HEK293T (cell line): Measurements from ENCODE around the gene WDR18.
"Not testable (repeated sequence)": the region's sequence is repeated elsewhere in the genome, so short reads cannot be mapped to it uniquely, and the experiment has no call there.

Experiments
- CTCF ChIA-PET: fragments of 350-600 bp; formaldehyde crosslinking; extraction: SDS; loops from one replicate; lab custom pipeline; 2021; ENCODE audit warnings: antibody characterized with exemption, inconsistent platforms; lab: Yijun Ruan, JAX
- POLR2A ChIA-PET: fragments of 350-600 bp; formaldehyde crosslinking; extraction: SDS; loops from one replicate; lab custom pipeline; 2020; ENCODE audit warnings: antibody characterized with exemption, inconsistent platforms; lab: Yijun Ruan, JAX
- DNase-seq: peaks from one replicate; pipeline ENCODE4 v3.0.0; 2012; ENCODE audit warnings: mixed read lengths; ENCODE audit errors: extremely low spot score
- ARNT ChIP-seq: fragments of 450-650 bp; IDR thresholded peaks from 2 replicates; pipeline ENCODE4 v1.6.1; 2017; ENCODE audit warnings: mild to moderate bottlenecking
- BHLHE40 ChIP-seq: fragments of 450-650 bp; IDR thresholded peaks from 2 replicates; pipeline ENCODE4 v1.6.1; 2016; ENCODE audit warnings: mild to moderate bottlenecking, moderate library complexity, borderline replicate concordance
- CTBP1 ChIP-seq: fragments of 450-650 bp; IDR thresholded peaks from 2 replicates; pipeline ENCODE4 v1.6.1; 2016; ENCODE audit warnings: borderline replicate concordance
- ELF4 ChIP-seq: fragments of 450-650 bp; IDR thresholded peaks from 2 replicates; pipeline ENCODE4 v1.6.1; 2017; ENCODE audit warnings: antibody characterized with exemption
- FOXA1 ChIP-seq: fragments of 450-650 bp; IDR thresholded peaks from 2 replicates; pipeline ENCODE4 v1.6.1; 2016; ENCODE audit warnings: mild to moderate bottlenecking
- FOXK2 ChIP-seq: fragments of 450-650 bp; IDR thresholded peaks from 2 replicates; pipeline ENCODE4 v1.6.1; 2016; ENCODE audit warnings: mild to moderate bottlenecking
- FOXM1 ChIP-seq: fragments of 450-650 bp; IDR thresholded peaks from 2 replicates; pipeline ENCODE4 v1.6.1; 2017; ENCODE audit warnings: mild to moderate bottlenecking, borderline replicate concordance
- HDGF ChIP-seq: fragments of 450-650 bp; IDR thresholded peaks from 2 replicates; pipeline ENCODE4 v1.6.1; 2017; ENCODE audit warnings: antibody characterized with exemption, borderline replicate concordance
- L3MBTL2 ChIP-seq: fragments of 450-650 bp; conservative IDR thresholded peaks from 2 replicates; pipeline ENCODE4 v1.6.1; 2016; ENCODE audit warnings: mild to moderate bottlenecking
- LEF1 ChIP-seq: fragments of 450-650 bp; IDR thresholded peaks from 2 replicates; pipeline ENCODE4 v1.6.1; 2017; ENCODE audit warnings: mild to moderate bottlenecking, borderline replicate concordance
- NFRKB ChIP-seq: fragments of 450-650 bp; IDR thresholded peaks from 2 replicates; pipeline ENCODE4 v1.6.1; 2016; ENCODE audit warnings: mild to moderate bottlenecking, moderate library complexity
- SP1 ChIP-seq: fragments of 450-650 bp; IDR thresholded peaks from 2 replicates; pipeline ENCODE4 v1.6.1; 2017
- SUZ12 ChIP-seq: fragments of 450-650 bp; IDR thresholded peaks from 2 replicates; pipeline ENCODE4 v1.6.1; 2016; ENCODE audit warnings: mild to moderate bottlenecking
- TARDBP ChIP-seq: fragments of 450-650 bp; IDR thresholded peaks from 2 replicates; pipeline ENCODE4 v1.6.1; 2016
- ZNF384 ChIP-seq: fragments of 450-650 bp; IDR thresholded peaks from 2 replicates; pipeline ENCODE4 v1.6.1; 2016
- TF ChIP-seq, protein P1 (sequence below): fragments of 450-650 bp; IDR thresholded peaks from 2 replicates; pipeline ENCODE4 v1.6.1; 2016

WDR18 gene

DNA sequence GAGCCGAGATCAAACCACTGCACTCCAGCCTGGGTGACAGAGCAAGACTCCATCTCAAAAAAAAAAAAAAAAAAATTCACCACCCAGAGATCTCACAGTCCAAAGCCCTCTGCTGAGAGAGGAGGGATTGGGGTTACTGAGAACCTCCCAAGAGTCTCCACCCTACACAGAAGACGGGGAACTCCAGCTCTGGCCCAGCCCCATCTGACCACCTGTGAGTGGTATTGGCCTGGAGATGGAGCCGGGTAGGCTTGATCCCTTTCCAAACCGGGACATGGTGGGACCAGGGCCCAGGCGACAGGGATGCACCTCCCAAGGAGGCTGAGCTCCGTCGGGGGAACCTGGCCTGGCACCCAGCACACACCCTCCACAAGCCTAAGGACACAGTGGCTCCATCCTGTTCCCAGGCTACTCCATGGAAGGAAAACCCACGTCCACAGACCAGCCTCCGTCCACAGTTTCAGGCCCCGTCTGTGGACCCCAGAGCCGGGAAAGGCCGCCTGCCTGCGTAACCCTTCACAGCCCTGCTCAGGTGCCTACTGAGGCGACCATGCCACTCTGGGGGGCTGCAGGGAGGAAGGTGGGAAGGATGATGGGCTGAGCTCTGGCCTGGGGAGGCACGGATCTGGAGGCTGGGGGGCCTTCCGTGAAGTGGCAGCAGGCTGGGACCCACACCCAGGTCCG is 34.9 kb downstream of the WDR18 start:
- TF ChIP-seq FOXM1 (no peak), ARNT (no peak), SP1 (no peak), ELF4 (no peak), CTBP1 (no peak), TARDBP (no peak), SUZ12 (no peak), L3MBTL2 (no peak), ZNF384 (no peak)
- DNase-seq = no peak
- POLR2A ChIA-PET = interaction anchor here (1.2 to 4.3 kb wide), 3 partner anchors 10 to 250 kb away, joined by 3 to 16 read pairs (median 3); partner anchors contain the start of gene CIRBP
- CTCF ChIA-PET = no interaction called here

DNA sequence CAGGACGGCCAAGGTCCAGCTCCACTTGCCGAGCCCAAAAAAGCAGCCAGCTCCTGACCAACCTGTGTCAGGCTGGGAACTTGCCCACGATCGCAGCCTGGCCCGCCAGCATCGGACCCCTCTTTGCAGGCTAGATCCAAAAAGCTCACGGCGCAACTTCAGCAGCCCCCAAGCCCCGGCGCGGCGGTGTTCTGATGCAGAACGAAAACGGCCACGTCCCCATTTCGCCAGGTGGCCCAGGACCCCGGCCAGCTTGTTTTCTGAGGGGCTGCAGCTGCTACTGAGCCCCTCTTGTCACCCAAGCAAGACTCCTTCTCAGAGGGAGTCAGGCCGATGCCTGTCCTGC is 35.4 kb downstream of the WDR18 start:
- CTCF ChIA-PET = no interaction called here
- TF ChIP-seq NFRKB = no peak
- TF ChIP-seq L3MBTL2 = no peak
- no peak for TF ChIP-seq BHLHE40
- TF ChIP-seq FOXA1 = no peak
- no peak for DNase-seq
- POLR2A ChIA-PET = interaction anchor here (1.2 to 4.3 kb wide), 2 partner anchors 12 to 250 kb away, joined by 3 to 16 read pairs; partner anchors contain the start of gene CIRBP

DNA sequence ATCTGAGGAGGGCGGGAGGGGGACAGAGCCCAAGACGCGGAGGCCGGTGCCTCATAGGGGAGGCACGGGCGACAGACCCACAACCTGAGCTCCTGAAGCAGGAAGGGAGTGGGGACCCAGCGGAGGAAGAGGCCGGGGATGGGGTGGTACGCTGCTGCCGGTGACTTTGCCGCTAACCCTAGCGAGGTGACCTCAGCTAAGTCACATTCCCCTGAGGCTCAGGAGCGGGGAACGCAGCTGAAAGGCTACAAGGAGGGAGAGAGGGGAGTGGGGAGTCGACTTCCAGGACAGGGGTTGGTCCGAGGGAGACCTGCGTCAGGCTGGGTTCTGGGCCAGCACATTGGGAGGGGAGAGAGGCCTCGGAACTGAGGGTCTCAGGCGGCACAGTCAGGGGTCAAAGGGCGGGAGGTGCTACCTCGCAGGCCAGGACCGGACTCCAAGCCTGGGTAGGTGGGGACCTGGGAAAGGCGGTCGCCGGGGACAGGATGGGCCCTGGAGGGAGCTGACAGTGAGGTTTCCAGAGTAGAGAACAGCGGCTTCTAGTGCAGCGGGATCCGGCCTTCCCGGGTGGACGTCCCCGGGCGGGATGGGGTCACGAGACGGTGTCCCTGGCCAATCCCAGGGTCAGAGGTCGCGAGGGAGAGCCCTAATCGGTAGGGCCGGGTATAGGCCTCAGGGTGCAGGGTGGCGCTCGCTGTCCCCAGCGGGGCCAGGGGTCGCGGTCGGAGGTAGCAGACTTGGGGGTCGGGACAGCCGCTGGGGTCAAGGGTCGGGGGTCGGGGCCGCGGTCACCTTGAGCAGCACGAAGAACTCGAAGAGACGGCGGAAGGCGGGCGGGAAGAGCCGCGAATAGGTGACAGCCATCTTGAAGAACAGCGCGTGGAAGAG is 36.1 kb downstream of the WDR18 start:
- DNase-seq = no peak
- ChIA-PET CTCF (no interaction called here), POLR2A (interaction anchor here (1.2 to 4.3 kb wide), 2 partner anchors 13 to 249 kb away, joined by 3 to 16 read pairs; partner anchors contain the start of gene CIRBP)
- no peak for TF ChIP-seq L3MBTL2
- no peak for TF ChIP-seq BHLHE40
- TF ChIP-seq ZNF384 = no peak
- TF ChIP-seq SUZ12 = no peak
- no peak for TF ChIP-seq HDGF
- TF ChIP-seq NFRKB = no peak
- no peak for TF ChIP-seq CTBP1
- no peak for TF ChIP-seq FOXA1
- TF ChIP-seq ARNT = no peak
- TF ChIP-seq, protein P1, sequence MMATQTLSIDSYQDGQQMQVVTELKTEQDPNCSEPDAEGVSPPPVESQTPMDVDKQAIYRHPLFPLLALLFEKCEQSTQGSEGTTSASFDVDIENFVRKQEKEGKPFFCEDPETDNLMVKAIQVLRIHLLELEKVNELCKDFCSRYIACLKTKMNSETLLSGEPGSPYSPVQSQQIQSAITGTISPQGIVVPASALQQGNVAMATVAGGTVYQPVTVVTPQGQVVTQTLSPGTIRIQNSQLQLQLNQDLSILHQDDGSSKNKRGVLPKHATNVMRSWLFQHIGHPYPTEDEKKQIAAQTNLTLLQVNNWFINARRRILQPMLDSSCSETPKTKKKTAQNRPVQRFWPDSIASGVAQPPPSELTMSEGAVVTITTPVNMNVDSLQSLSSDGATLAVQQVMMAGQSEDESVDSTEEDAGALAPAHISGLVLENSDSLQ = no peak
- TF ChIP-seq TARDBP = no peak
- TF ChIP-seq FOXM1 = no peak
- no peak for TF ChIP-seq ELF4
- no peak for TF ChIP-seq FOXK2
- no peak for TF ChIP-seq LEF1
- TF ChIP-seq SP1 = no peak

DNA sequence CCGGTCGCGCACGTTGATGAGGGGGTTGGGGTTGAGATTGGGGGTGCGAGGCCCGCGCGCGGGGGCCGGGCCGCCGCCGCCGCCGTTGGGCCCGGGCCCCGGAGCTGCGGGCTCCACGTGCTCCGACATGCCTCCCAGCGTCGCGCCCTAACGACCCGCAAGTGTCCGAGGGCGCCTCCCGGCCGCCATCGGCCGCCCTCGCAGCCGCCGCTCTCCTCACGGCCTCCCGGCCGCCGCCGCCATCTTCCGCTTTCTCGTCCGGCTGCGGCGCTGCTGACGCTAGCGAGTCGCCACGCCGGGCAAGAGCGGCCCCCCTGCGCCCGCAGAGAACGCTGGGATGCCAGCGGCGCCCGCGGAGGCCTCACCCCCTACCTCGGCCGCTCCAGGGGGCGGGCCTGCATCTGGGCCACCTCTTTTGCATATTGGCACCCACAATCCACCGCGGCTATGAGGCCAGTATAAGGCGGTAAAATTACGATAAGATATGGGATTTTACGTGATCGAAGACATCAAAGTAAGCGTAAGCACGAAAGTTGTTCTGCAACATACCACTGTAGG is 36.8 kb downstream of the WDR18 start, which contains the start of gene TMEM259:
TSS of gene TMEM259 (minus strand) at position 256 of the 558 bp plus-strand sequence. CDS start at position 129, 127 bp downstream.
- TF ChIP-seq LEF1 (peak; percentile 70), FOXA1 (no peak), CTBP1 (no peak), SP1 (no peak), FOXM1 (0 out of 2 replicates have a peak, but pooled peaks have one; percentile 9)
- TF ChIP-seq, protein P1 = no peak
- POLR2A ChIA-PET = interaction anchor here (0.6 to 4.3 kb wide), 8 partner anchors 11 to 248 kb away, joined by 3 to 16 read pairs (median 4); partner anchors contain the start of gene CIRBP
- CTCF ChIA-PET = interaction anchor here (0.6 kb wide), 1 partner anchor 434 kb away, joined by 4 read pairs; no protein-coding TSS in a partner anchor
- DNase-seq = peak; percentile 96

DNA sequence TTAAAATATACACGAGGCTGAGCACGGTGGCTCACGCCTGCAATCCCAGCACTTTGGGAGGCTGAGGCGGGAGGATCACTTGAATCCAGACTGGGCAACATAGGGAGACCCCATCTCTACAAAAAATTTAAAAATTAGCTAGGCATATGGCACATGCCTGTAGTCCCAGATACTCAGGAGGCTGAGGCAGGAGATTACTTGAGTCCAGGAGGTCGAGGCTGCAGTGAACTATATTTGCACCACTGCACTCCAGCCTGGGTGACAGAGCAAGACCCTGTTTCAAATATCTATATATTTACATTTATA is 39.7 kb downstream of the WDR18 start:
- CTCF ChIA-PET = interaction anchor here (0.9 kb wide), 1 partner anchor 43 kb away, joined by 3 read pairs; the partner anchor contains the start of gene ARHGAP45
- DNase-seq, POLR2A ChIA-PET: not testable (repeated sequence)

DNA sequence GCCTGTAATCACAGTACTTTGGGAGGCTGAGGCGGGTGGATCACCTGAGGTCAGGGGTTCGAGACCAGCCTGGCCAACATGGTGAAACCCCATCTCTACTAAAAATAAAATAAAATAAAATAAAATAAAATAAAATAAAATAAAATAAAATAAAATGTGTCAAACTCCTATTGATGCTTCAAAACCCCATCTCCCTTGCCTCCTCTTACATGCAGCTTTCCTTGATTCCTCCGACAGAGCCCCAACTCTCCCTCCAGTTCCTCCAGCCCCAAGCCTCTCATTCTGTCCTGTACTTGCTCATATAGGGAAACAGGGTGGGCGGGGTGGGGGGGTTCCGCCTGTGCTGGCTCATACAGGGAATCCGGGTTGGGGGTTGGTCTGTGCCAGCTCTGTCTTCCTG is 40.9 kb downstream of the WDR18 start:
- CTCF ChIA-PET, DNase-seq, POLR2A ChIA-PET: not testable (repeated sequence)
